ENCODE results near the gene NDRG4. TPM values are rescaled to one million over a fixed set of nuclear protein-coding genes. Genes with fewer than 3 reads are reported as not detected.

The NDRG4 gene
- polyA plus RNA-seq, 1 donor from 2014 or later = 507 TPM

DNA sequence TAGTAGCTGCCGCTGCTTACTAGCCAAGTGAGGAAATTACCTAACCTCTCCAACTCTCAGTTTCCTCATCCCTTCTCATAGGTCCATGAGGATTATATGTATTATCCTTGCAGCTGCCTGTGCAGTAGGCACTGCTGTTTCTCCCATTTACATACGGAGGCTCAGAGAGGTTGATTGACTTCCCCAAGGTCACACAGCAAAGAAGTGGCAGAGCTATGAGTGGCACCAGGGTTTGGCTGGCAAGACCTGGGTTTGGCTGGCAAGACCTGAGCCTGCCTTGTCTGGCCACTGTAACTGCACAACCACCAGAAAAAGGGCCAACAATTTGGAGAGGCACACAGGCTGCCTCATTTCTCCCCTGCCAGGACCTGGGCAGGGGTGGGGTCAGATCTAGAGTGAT lies 2.5 kb upstream of the NDRG4 start:
- Histone ChIP-seq H4K20me1 (ENCODE audit: insufficient read depth) (peaks cover 4% of the 10 kb centered on the region), H3K27ac (ENCODE audit: low read length) (peak overlapping the region; percentile 100), H2AFZ (ENCODE audit: low read depth, low read length) (no peak overlapping the region), H3K4me3 (ENCODE audit: low read length) (no peak overlapping the region), H3K9ac (ENCODE audit: low read length) (peak overlapping the region; percentile 90), H3K9me3 (ENCODE audit: low read length) (no peaks in the 10 kb centered on the region), H3K4me2 (ENCODE audit: low read length) (no peak overlapping the region), H3F3A (ENCODE audit: insufficient read depth, low read length, poor library complexity, severe bottlenecking) (peaks cover 25% of the 10 kb centered on the region), H3K9me2 (ENCODE audit: insufficient read depth, low read length) (no peaks in the 10 kb centered on the region), H3K36me3 (ENCODE audit: insufficient read depth, low read length) (no peaks in the 10 kb centered on the region), H3K79me2 (replicated peaks; ENCODE audit: insufficient read depth, low read length) (peaks cover 34% of the 10 kb centered on the region), H3K27me3 (ENCODE audit: insufficient read depth, low read depth, low read length) (no peaks in the 10 kb centered on the region)
- TF ChIP-seq POLR2AphosphoS5 (IDR thresholded peaks at IDR 0.05) (no peak), MXI1 (conservative IDR thresholded peaks at IDR 0.05; ENCODE audit: poor library complexity, severe bottlenecking) (no peak), SMC3 (conservative IDR thresholded peaks at IDR 0.05; ENCODE audit: poor library complexity) (no peak), EP300 (conservative IDR thresholded peaks at IDR 0.05; ENCODE audit: poor library complexity, severe bottlenecking) (no peak), TAF1 (IDR thresholded peaks at IDR 0.05; ENCODE audit: low read depth) (no peak), EZH2 (IDR thresholded peaks at IDR 0.05; ENCODE audit: borderline replicate concordance, insufficient read depth, low read length, poor library complexity, severe bottlenecking) (no peak), RAD21 (conservative IDR thresholded peaks at IDR 0.05) (no peak)
- TF ChIP-seq, protein P1, sequence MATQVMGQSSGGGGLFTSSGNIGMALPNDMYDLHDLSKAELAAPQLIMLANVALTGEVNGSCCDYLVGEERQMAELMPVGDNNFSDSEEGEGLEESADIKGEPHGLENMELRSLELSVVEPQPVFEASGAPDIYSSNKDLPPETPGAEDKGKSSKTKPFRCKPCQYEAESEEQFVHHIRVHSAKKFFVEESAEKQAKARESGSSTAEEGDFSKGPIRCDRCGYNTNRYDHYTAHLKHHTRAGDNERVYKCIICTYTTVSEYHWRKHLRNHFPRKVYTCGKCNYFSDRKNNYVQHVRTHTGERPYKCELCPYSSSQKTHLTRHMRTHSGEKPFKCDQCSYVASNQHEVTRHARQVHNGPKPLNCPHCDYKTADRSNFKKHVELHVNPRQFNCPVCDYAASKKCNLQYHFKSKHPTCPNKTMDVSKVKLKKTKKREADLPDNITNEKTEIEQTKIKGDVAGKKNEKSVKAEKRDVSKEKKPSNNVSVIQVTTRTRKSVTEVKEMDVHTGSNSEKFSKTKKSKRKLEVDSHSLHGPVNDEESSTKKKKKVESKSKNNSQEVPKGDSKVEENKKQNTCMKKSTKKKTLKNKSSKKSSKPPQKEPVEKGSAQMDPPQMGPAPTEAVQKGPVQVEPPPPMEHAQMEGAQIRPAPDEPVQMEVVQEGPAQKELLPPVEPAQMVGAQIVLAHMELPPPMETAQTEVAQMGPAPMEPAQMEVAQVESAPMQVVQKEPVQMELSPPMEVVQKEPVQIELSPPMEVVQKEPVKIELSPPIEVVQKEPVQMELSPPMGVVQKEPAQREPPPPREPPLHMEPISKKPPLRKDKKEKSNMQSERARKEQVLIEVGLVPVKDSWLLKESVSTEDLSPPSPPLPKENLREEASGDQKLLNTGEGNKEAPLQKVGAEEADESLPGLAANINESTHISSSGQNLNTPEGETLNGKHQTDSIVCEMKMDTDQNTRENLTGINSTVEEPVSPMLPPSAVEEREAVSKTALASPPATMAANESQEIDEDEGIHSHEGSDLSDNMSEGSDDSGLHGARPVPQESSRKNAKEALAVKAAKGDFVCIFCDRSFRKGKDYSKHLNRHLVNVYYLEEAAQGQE (IDR thresholded peaks at IDR 0.05; ENCODE audit: borderline replicate concordance) = no peak
- TF ChIP-seq, protein P2, sequence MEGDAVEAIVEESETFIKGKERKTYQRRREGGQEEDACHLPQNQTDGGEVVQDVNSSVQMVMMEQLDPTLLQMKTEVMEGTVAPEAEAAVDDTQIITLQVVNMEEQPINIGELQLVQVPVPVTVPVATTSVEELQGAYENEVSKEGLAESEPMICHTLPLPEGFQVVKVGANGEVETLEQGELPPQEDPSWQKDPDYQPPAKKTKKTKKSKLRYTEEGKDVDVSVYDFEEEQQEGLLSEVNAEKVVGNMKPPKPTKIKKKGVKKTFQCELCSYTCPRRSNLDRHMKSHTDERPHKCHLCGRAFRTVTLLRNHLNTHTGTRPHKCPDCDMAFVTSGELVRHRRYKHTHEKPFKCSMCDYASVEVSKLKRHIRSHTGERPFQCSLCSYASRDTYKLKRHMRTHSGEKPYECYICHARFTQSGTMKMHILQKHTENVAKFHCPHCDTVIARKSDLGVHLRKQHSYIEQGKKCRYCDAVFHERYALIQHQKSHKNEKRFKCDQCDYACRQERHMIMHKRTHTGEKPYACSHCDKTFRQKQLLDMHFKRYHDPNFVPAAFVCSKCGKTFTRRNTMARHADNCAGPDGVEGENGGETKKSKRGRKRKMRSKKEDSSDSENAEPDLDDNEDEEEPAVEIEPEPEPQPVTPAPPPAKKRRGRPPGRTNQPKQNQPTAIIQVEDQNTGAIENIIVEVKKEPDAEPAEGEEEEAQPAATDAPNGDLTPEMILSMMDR (IDR thresholded peaks at IDR 0.05; ENCODE audit: poor library complexity, severe bottlenecking) = no peak

- H3K79me2 ChIP-seq (replicated peaks; ENCODE audit: insufficient read depth, low read length) = peaks cover 38% of the 10 kb centered on the region
- H4K20me1 ChIP-seq (ENCODE audit: insufficient read depth) = peaks cover 4% of the 10 kb centered on the region
- no peaks in the 10 kb centered on the region for H3K27me3 ChIP-seq (ENCODE audit: insufficient read depth, low read depth, low read length)
- H3K4me2 ChIP-seq (ENCODE audit: low read length) = no peak overlapping the region
- H3F3A ChIP-seq (ENCODE audit: insufficient read depth, low read length, poor library complexity, severe bottlenecking) = peaks cover 25% of the 10 kb centered on the region
- peak overlapping the region; percentile 100 for H3K27ac ChIP-seq (ENCODE audit: low read length)
- H3K9ac ChIP-seq (ENCODE audit: low read length) = peak overlapping the region; percentile 90
- H3K9me3 ChIP-seq (ENCODE audit: low read length) = no peaks in the 10 kb centered on the region
- no peaks in the 10 kb centered on the region for H3K36me3 ChIP-seq (ENCODE audit: insufficient read depth, low read length)
- H2AFZ ChIP-seq (ENCODE audit: low read depth, low read length) = no peak overlapping the region
- TF ChIP-seq RAD21 (conservative IDR thresholded peaks at IDR 0.05) (no peak), EZH2 (IDR thresholded peaks at IDR 0.05; ENCODE audit: borderline replicate concordance, insufficient read depth, low read length, poor library complexity, severe bottlenecking) (no peak)
- H3K4me3 ChIP-seq (ENCODE audit: low read length) = no peak overlapping the region
- no peaks in the 10 kb centered on the region for H3K9me2 ChIP-seq (ENCODE audit: insufficient read depth, low read length)
Observed at GRCh38 chr16:58497935-58498334, 2.0 kb upstream of the NDRG4 start.

All from neural cell (in vitro differentiated cells).